HUES64 (cell line): ENCODE data around the gene TMEM250.

Experiments
- H3K27ac ChIP-seq: 2 replicates; pipeline ENCODE4 v1.7.0; 2013; ENCODE audit warnings: low read depth, low read length, inconsistent platforms
- H3K27me3 ChIP-seq: 2 replicates; pipeline ENCODE4 v1.6.1; 2013; ENCODE audit warnings: mild to moderate bottlenecking, low read length; ENCODE audit not compliant: insufficient read depth
- H3K36me3 ChIP-seq: 2 replicates; pipeline ENCODE4 v1.6.1; 2013; ENCODE audit warnings: mild to moderate bottlenecking, low read length; ENCODE audit not compliant: insufficient read depth
- H3K4me1 ChIP-seq: 2 replicates; pipeline ENCODE4 v1.6.1; 2013; ENCODE audit warnings: mild to moderate bottlenecking, low read length, moderate library complexity; ENCODE audit not compliant: insufficient read depth
- H3K4me3 ChIP-seq: 2 replicates; pipeline ENCODE4 v1.5.1; 2013; ENCODE audit warnings: mild to moderate bottlenecking, low read length, moderate library complexity
- H3K9ac ChIP-seq: 2 replicates; pipeline ENCODE4 v1.6.1; 2013; ENCODE audit warnings: mild to moderate bottlenecking, low read depth, low read length
- H3K9me3 ChIP-seq: 2 replicates; pipeline ENCODE4 v1.6.1; 2013; ENCODE audit warnings: low read depth, low read length; ENCODE audit not compliant: insufficient read depth
- WGBS: fragments of 150-250, 120-280 bp; methylation state at CpG from one replicate; pipeline ENCODE4 v1.1.7; 2013; ENCODE audit warnings: missing lambda C conversion rate; 5-methylcytosine and 5-hydroxymethylcytosine counted together

TMEM250 gene

GRCh38 chr9:136147038-136147889 is 28.6 kb upstream of the TMEM250 start:
- H3K9ac ChIP-seq = no peak overlapping the region; the same call in 1 of the 2 replicates
- no peaks in the 10 kb centered on the region for H3K36me3 ChIP-seq
- no peak overlapping the region for H3K27ac ChIP-seq
- peaks cover 16% of the 10 kb centered on the region for H3K4me1 ChIP-seq
- 86% methylated on average over 22 of the region's 22 CpGs for WGBS
- H3K9me3 ChIP-seq = no peaks in the 10 kb centered on the region
- no peak overlapping the region for H3K4me3 ChIP-seq
- peaks cover 15% of the 10 kb centered on the region; the same call in 1 of the 2 replicates for H3K27me3 ChIP-seq

GRCh38 chr9:136146126-136147037 is 27.7 kb upstream of the TMEM250 start:
- Histone ChIP-seq H3K4me1 (peaks cover 10% of the 10 kb centered on the region; the same call in 1 of the 2 replicates), H3K27ac (no peak overlapping the region), H3K27me3 (peaks cover 9% of the 10 kb centered on the region; the same call in 1 of the 2 replicates), H3K9ac (no peak overlapping the region), H3K9me3 (no peaks in the 10 kb centered on the region), H3K4me3 (no peak overlapping the region), H3K36me3 (no peaks in the 10 kb centered on the region)
- WGBS = 84% methylated on average over 33 of the region's 33 CpGs

GRCh38 chr9:136145580-136145979 is 26.9 kb upstream of the TMEM250 start:
- Histone ChIP-seq H3K27ac (no peak overlapping the region), H3K9ac (no peak overlapping the region), H3K4me3 (no peak overlapping the region), H3K27me3 (peaks cover 8% of the 10 kb centered on the region; the same call in 1 of the 2 replicates), H3K9me3 (no peaks in the 10 kb centered on the region), H3K36me3 (no peaks in the 10 kb centered on the region), H3K4me1 (0 out of 2 replicates have a peak, but pooled peaks cover 5% of the 10 kb centered on the region)
- WGBS = 90% methylated on average over 5 of the region's 5 CpGs

GRCh38 chr9:136144450-136144849 is 25.8 kb upstream of the TMEM250 start:
- 0 out of 2 replicates have a peak, but pooled peaks cover 1% of the 10 kb centered on the region for H3K27me3 ChIP-seq
- H3K27ac ChIP-seq = no peak overlapping the region
- H3K36me3 ChIP-seq = no peaks in the 10 kb centered on the region
- no peak overlapping the region for H3K4me3 ChIP-seq
- H3K9ac ChIP-seq = no peak overlapping the region
- H3K9me3 ChIP-seq = no peaks in the 10 kb centered on the region
- 94% methylated on average over 11 of the region's 11 CpGs for WGBS
- 0 out of 2 replicates have a peak, but pooled peaks cover 5% of the 10 kb centered on the region for H3K4me1 ChIP-seq

- H3K4me3 ChIP-seq = no peak overlapping the region
- 0 out of 2 replicates have a peak, but pooled peaks cover 5% of the 10 kb centered on the region for H3K4me1 ChIP-seq
- H3K27me3 ChIP-seq = no peaks in the 10 kb centered on the region
- no peaks in the 10 kb centered on the region for H3K36me3 ChIP-seq
- no peak overlapping the region for H3K9ac ChIP-seq
- H3K9me3 ChIP-seq = no peaks in the 10 kb centered on the region
- no peak overlapping the region for H3K27ac ChIP-seq
- 47% methylated on average over 15 of the region's 16 CpGs for WGBS
These were observed 24.7 kb upstream of the TMEM250 start for GRCh38 chr9:136143215-136144001.

- Histone ChIP-seq H3K4me3 (no peak overlapping the region), H3K4me1 (0 out of 2 replicates have a peak, but pooled peaks cover 5% of the 10 kb centered on the region), H3K27ac (no peak overlapping the region), H3K27me3 (no peaks in the 10 kb centered on the region), H3K36me3 (no peaks in the 10 kb centered on the region), H3K9ac (no peak overlapping the region), H3K9me3 (no peaks in the 10 kb centered on the region)
- 43% methylated on average over 13 of the region's 13 CpGs for WGBS
These were observed 24.2 kb upstream of the TMEM250 start for GRCh38 chr9:136142859-136143214.

GRCh38 chr9:136142414-136142796 is 23.7 kb upstream of the TMEM250 start:
- Histone ChIP-seq H3K36me3 (no peaks in the 10 kb centered on the region), H3K9ac (no peak overlapping the region), H3K4me1 (0 out of 2 replicates have a peak, but pooled peaks cover 5% of the 10 kb centered on the region), H3K4me3 (no peak overlapping the region), H3K27ac (no peak overlapping the region), H3K9me3 (no peaks in the 10 kb centered on the region), H3K27me3 (no peaks in the 10 kb centered on the region)
- WGBS = 70% methylated on average over 6 of the region's 6 CpGs

GRCh38 chr9:136141682-136142413 is 23.2 kb upstream of the TMEM250 start:
- Histone ChIP-seq H3K27me3 (no peaks in the 10 kb centered on the region), H3K27ac (no peak overlapping the region), H3K4me3 (no peak overlapping the region), H3K4me1 (0 out of 2 replicates have a peak, but pooled peaks cover 5% of the 10 kb centered on the region), H3K9me3 (no peaks in the 10 kb centered on the region), H3K36me3 (no peaks in the 10 kb centered on the region), H3K9ac (no peak overlapping the region)
- 85% methylated on average over 19 of the region's 19 CpGs for WGBS

- H3K36me3 ChIP-seq = no peaks in the 10 kb centered on the region
- H3K27ac ChIP-seq = no peak overlapping the region
- H3K9me3 ChIP-seq = no peaks in the 10 kb centered on the region
- no peaks in the 10 kb centered on the region for H3K27me3 ChIP-seq
- 84% methylated on average over 12 of the region's 14 CpGs for WGBS
- no peak overlapping the region for H3K9ac ChIP-seq
- H3K4me1 ChIP-seq = 0 out of 2 replicates have a peak, but pooled peaks cover 5% of the 10 kb centered on the region
- no peak overlapping the region for H3K4me3 ChIP-seq
These were observed 22.3 kb upstream of the TMEM250 start for GRCh38 chr9:136140966-136141365.

GRCh38 chr9:136140046-136140445 is 21.4 kb upstream of the TMEM250 start:
- no peaks in the 10 kb centered on the region for H3K36me3 ChIP-seq
- no peak overlapping the region for H3K27ac ChIP-seq
- no peaks in the 10 kb centered on the region; the same call in 1 of the 2 replicates for H3K27me3 ChIP-seq
- 95% methylated on average over 5 of the region's 5 CpGs for WGBS
- 0 out of 2 replicates have a peak, but pooled peaks cover 5% of the 10 kb centered on the region for H3K4me1 ChIP-seq
- no peak overlapping the region for H3K9ac ChIP-seq
- H3K9me3 ChIP-seq = no peaks in the 10 kb centered on the region
- no peak overlapping the region for H3K4me3 ChIP-seq
